Brain pericyte (primary cell): ENCODE measurements around the gene REG4.
A peak's percentile ranks its signal among the peaks of the same experiment; 100 is the strongest.
"Not testable (repeated sequence)": the region's sequence is repeated elsewhere in the genome, so short reads cannot be mapped to it uniquely, and the experiment has no call there.

Experiments
- DNase-seq: peaks from one replicate; pipeline ENCODE4 v3.0.0-alpha.2; 2012; ENCODE audit warnings: low read depth, low spot score

Gene REG4

DNA sequence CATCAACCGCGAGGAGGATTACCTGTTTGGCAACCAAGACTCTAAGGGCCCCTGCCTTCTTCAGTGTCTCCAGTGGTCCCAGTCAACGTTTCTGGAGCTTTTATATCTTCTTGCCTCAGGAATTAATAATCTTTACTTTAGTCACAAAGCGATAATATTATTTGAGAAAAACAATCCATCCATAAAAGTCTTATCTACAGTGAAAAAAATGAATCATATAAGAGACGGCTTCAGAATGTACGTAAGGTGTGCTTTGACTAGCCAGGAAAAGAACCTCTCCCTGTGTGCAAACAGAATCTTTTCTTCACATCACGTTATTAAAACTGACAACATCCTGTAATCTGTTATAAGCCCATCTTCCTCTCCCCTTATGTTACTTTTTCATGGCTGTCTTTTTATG, at the start of gene REG4:
Gene REG4 (minus strand): TSS at position 74 of the 400 bp plus-strand sequence. CDS start 2,691 bp downstream, outside the sequence.
- DNase-seq = no peak

GRCh38 chr1:119859647-119860046, 48.4 kb upstream of the REG4 start:
- DNase-seq = no peak

GRCh38 chr1:119858556-119859214, 47.4 kb upstream of the REG4 start:
- not testable (repeated sequence) for DNase-seq

- DNase-seq = no peak
Observed at GRCh38 chr1:119858126-119858525, 46.9 kb upstream of the REG4 start.

GRCh38 chr1:119853155-119853554, 41.9 kb upstream of the REG4 start:
- no peak for DNase-seq

DNA sequence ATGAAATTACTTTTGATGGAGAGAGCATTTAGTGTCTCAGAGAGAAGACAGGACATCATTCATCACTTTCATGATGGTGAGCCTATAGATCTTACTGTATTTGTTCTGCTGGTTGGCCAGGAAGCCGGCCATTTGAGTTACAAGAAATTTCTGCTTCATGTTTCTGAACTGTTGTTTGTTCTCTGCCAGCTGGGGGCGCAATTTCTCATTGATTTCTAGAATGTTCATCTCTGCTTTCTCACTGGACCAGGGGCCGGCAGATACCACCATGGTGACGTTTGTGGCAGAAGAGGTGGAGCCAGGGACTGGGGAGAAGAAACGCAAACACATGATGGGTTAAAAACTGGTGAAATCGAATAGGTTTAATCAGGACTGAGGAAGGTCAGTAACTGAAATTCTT, 32.9 kb upstream of the REG4 start:
- DNase-seq = not testable (repeated sequence)

DNA sequence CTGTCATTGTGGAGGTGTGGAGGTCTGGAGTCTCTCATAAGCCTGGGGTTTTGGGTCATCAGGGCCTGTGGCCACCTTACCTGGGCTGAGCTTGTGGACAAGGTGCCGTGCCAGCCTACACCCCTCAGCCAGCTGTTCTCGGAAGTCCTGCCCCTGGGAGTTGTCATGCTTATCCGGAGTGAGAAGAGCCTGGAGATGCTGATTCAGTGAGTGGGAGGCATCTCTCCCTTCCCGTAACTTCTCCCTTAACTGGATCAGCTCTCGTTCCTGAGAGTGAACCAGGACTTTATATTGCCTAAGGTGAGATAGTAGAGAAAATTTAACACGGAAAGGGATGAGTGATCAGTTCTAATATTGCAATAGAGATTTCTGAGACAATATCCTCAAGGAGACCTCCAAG, 30.0 kb upstream of the REG4 start:
- no peak for DNase-seq

GRCh38 chr1:119840745-119841144, 29.5 kb upstream of the REG4 start:
- no peak for DNase-seq

DNA sequence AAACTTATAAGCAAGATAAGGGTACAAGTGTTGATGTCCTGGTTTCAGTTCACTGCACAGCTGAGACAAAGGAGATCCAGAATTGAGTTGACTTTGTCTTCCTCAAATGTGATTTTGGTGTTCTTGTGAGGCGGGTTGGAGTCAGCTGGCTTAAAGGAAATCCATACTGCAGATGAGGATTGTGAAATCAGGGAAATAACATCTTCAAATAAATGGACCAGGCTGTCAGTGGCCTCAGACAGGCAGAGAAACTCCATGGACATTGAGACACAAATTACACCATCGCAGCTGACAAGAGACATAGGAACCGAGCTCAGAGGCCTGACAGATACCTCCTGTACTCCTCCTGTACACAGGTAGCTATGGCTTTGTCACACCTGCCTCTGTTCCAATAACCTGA, 27.0 kb upstream of the REG4 start:
- DNase-seq = no peak

GRCh38 chr1:119834990-119835389, 23.7 kb upstream of the REG4 start:
- no peak for DNase-seq

GRCh38 chr1:119831027-119831426, 19.8 kb upstream of the REG4 start:
- DNase-seq = no peak

- no peak for DNase-seq
Observed at GRCh38 chr1:119829625-119830024, 18.4 kb upstream of the REG4 start.

- not testable (repeated sequence) for DNase-seq
Observed at GRCh38 chr1:119829006-119829405, 17.7 kb upstream of the REG4 start.

DNA sequence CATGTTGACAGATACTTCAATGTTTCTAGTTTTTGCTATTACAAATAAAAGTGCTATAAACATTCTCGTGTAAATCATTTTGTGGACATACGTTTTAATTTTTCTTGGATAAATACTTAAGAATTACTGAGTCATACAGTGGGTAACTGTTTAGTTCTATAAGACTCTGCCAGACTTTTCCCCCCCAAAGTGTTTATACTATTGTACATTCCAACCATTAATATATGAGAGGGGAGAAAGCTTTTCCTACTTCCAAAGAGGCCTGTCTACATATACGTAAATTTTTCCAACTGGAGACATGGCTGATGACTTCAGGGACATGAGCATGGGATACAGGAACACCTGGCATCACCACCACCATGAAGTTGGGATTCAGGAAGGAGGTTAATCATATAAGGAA, 17.0 kb upstream of the REG4 start:
- DNase-seq = no peak

DNA sequence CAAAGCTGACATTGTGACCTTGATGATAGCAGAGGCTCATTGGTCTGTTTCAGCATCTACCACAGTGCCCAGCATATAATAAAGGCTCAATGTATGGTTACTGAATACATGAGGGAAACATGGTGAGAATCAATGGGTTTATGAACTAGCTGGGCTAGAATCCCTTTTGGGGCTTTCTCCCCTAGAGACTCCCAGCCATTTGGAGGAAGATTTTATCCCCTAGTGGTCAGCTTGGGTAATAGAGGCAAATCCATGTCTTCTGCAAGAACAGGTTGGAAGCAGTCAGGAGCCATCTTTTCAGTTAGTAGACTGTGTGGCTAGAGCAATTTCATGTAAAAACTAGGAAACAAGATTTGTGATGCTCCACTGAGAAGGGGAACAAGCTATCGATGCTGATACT, 15.8 kb upstream of the REG4 start:
- DNase-seq = no peak

DNA sequence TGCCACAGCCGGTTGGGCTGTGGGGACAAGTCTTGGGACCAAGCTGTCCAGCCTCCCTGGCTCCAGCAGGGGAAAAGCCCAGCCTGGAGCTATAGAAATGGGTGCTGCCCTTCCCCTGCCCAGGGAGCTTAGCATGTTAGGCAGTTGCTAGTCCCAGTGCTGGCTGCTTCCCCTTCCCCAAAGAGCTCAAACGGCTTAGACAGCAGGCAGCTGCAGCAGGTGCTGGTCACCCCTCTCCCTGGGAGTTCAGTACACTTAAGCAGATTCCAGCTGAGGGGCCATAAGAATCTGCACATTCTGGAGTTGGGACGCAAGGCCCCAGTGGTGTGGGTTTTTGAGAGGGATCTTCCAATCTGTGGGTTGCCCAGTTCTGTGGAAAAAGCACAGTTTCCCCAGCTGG, 11.1 kb upstream of the REG4 start:
- no peak for DNase-seq

- DNase-seq = no peak
Observed at GRCh38 chr1:119818181-119818580, 6.9 kb upstream of the REG4 start.

- DNase-seq = no peak
Observed at GRCh38 chr1:119816407-119816806, 5.1 kb upstream of the REG4 start.

GRCh38 chr1:119815928-119816327, 4.7 kb upstream of the REG4 start:
- DNase-seq = no peak

GRCh38 chr1:119815361-119815760, 4.1 kb upstream of the REG4 start:
- no peak for DNase-seq

DNA sequence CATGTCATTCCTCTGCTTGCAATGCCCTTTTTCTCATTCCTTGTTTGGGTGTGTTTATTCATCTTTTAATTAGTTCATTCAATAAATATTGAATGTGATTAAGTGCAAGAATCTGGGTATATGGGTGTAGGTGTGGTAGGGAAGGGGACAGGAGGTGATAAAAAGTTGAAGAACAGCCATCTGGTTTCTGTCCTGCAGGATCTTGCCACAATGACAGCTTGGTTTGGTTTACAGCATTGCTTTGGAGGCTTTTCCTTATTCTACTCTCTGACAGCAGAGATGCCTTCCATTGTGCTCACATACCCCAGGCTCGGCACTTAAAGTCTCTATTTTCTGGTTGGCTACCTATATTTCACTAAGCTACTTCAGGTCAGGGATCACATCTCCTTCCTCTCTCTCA, 3.0 kb upstream of the REG4 start:
- DNase-seq = no peak

DNA sequence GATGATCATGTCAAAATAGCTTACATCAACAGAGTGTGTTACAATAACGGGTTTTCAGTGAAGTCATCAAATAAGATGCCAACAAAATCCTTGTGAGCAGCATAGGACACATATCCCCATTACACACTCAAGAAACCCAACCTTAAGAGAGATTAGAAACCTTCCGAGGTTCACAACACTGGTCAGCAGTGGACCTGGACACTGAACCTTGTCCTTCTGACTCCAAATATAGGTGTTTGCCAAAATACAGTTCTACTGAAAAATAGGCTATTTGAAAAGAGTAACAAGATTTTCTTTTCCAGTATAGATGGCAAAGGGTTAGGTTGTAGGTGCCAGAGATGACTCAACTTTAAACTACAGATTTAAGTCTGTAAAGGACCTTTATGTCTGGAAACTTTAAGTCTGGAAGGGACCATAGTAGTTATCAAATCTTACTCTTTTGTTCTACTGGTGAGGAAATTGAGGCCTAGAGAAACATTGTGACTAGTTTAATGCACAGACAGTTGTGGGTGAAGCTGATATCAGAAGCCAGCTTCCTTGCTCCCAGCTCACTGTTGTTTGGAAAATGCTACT, 811 bp upstream of the REG4 start:
- no peak for DNase-seq

DNA sequence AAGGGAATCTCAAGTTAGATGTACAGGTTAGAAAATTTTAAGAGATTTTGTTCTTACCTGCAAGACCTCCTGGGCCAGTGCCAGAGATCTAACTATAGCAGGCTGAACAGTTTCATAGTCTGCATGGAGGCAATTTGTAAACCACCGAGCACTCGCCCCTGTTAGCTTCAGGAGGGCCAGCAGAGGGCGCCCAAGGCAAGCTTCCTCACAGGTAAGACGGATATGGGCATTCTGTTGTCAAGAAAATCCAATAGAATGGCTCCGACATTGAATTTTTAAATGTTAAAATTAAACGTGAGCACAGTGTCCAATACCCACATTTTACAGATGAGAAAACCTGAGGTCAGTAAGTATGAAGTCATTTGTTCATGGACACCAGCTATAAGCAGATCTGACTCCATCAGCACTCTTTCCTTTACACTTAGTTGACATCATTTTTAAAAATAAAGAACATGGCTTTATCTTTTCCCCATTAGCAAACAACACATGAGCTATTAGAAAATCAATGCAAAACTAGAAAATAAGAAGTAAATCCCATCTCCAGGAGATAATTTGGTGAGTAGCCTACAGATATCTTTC, 2.2 kb downstream of the REG4 start:
- DNase-seq = peak; percentile 5
